Panc1 (cell line): Measurements from ENCODE around the gene ADGRV1. TPM values are rescaled to one million over a fixed set of nuclear protein-coding genes. Genes with fewer than 3 reads are reported as not detected.

Experiments used
- ATAC-seq: fragments of 200-7000 bp; cut with Tn5 transposase; 2 replicates; pipeline ENCODE4 v1.9.1; 2020; ENCODE audit warnings: mild to moderate bottlenecking, moderate library complexity
- BruUV-seq: library from RNA; stranded (reverse); fragments of 400-500 nt; replicated peaks from 2 replicates; lab custom pipeline; 2021; lab: Mats Ljungman, UMichigan
- CTCF ChIA-PET: fragments of 300-600 bp; sonication (Branson Sonifier 250); formaldehyde crosslinking; loops from one replicate; lab custom pipeline; 2022; ENCODE audit warnings: antibody characterized with exemption; lab: Charles Lee
- POLR2A ChIA-PET: fragments of 300-600 bp; sonication (Branson Sonifier 250); formaldehyde crosslinking; loops from one replicate; lab custom pipeline; 2022; ENCODE audit warnings: antibody characterized with exemption; lab: Charles Lee
- DNase-seq: peaks from one replicate; pipeline ENCODE4 v3.0.0-alpha.2; 2010; ENCODE audit warnings: low read depth, low spot score
- H3K27ac ChIP-seq: 2 replicates; pipeline ENCODE4 v1.5.1; 2011; ENCODE audit warnings: mild to moderate bottlenecking, low read length, inconsistent platforms
- H3K27me3 ChIP-seq: fragments of 200-500 bp; sonication (Bioruptor generic); 2 replicates; pipeline ENCODE4 v1.6.0; 2014; ENCODE audit warnings: low read length, inconsistent platforms; ENCODE audit not compliant: control insufficient read depth, insufficient read depth
- H3K36me3 ChIP-seq: fragments of 200-500 bp; sonication (Bioruptor generic); 2 replicates; pipeline ENCODE4 v1.5.1; 2014; ENCODE audit warnings: inconsistent platforms, mild to moderate bottlenecking, low read length, moderate library complexity; ENCODE audit not compliant: control insufficient read depth, insufficient read depth
- H3K4me1 ChIP-seq: 2 replicates; pipeline ENCODE4 v1.5.1; 2011; ENCODE audit warnings: inconsistent platforms, mild to moderate bottlenecking, low read length, moderate library complexity; ENCODE audit not compliant: control insufficient read depth, insufficient read depth
- H3K4me3 ChIP-seq, 2 experiments: 2 replicates each; pipeline ENCODE4 v1.5.1; 2011 to 2012; ENCODE audit warnings: low read depth in 2 of 2, low read length in 2 of 2, mild to moderate bottlenecking in 2 of 2, inconsistent platforms in 1 of 2, moderate library complexity in 1 of 2
- H3K9me3 ChIP-seq: fragments of 200-500 bp; sonication (Bioruptor generic); 2 replicates; pipeline ENCODE4 v1.5.1; 2014; ENCODE audit warnings: low read depth, mild to moderate bottlenecking, inconsistent platforms, low read length, moderate library complexity; ENCODE audit not compliant: control insufficient read depth, insufficient read depth
- CTCF ChIP-seq: fragments of 450-650 bp; IDR thresholded peaks from 2 replicates; pipeline ENCODE4 v1.5.1; 2017; ENCODE audit warnings: mild to moderate bottlenecking
- POLR2AphosphoS5 ChIP-seq: IDR thresholded peaks from 2 replicates; pipeline ENCODE4 v1.6.1; 2012; ENCODE audit warnings: mild to moderate bottlenecking, low read depth, low read length, moderate library complexity
- REST ChIP-seq, 2 experiments: IDR thresholded peaks; 2 replicates each; pipeline ENCODE4 v1.6.1; 2011 to 2012; ENCODE audit warnings: low read depth in 2 of 2, control low read depth in 1 of 2, low read length in 1 of 2, mild to moderate bottlenecking in 1 of 2, moderate library complexity in 1 of 2; ENCODE audit not compliant: insufficient read depth in 1 of 2
- SIN3A ChIP-seq: IDR thresholded peaks from 2 replicates; pipeline ENCODE4 v1.6.1; 2012; ENCODE audit warnings: low read depth, mild to moderate bottlenecking, low read length, moderate library complexity, borderline replicate concordance; ENCODE audit not compliant: insufficient read depth
- TCF7L2 ChIP-seq: IDR thresholded peaks from 2 replicates; pipeline ENCODE4 v1.6.1; 2011; ENCODE audit warnings: mild to moderate bottlenecking, low read depth, low read length, inconsistent platforms
- in situ Hi-C: cut with HindIII; loops from 2 replicates; pipeline ENCODE4 v1.10.0; 2016; ENCODE audit warnings: low sequenced_read_pairs, low pct_unique_long_range_greater_than_20kb
- intact Hi-C: fragments of 100-400 bp; cut with micrococcal nuclease; formaldehyde crosslinking; loops from one replicate; pipeline ENCODE4 v1.10.0; 2022; ENCODE audit not compliant: unreplicated experiment
- total RNA-seq: library from RNA; stranded (reverse); gene quantifications from one replicate; pipeline ENCODE4 v1.2.1, GENCODE V29; 2021; ENCODE audit not compliant: unreplicated experiment

The ADGRV1 gene
- total RNA-seq, 1 experiment from 2014 or later: 0.49 TPM

GRCh38 chr5:90700299-90700698 is 141.7 kb downstream of the ADGRV1 start:
- no peak for TF ChIP-seq POLR2AphosphoS5
- TF ChIP-seq SIN3A: no peak
- no peak for TF ChIP-seq TCF7L2
- TF ChIP-seq REST (IDR thresholded peaks at IDR 0.05; ENCODE audit: insufficient read depth in 1 of 2, low read depth in 2 of 2, low read length in 1 of 2): no peak
- no peak for TF ChIP-seq CTCF

GRCh38 chr5:90703932-90704331 is 145.3 kb downstream of the ADGRV1 start:
- Histone ChIP-seq H3K9me3 (no peaks in the 10 kb centered on the region), H3K4me3 (no peak overlapping the region), H3K36me3 (no peaks in the 10 kb centered on the region), H3K27me3 (peaks cover 30% of the 10 kb centered on the region), H3K4me1 (no peaks in the 10 kb centered on the region), H3K27ac (no peak overlapping the region)
- intact Hi-C loops (no loop called here), in situ Hi-C loops (no loop called here)
- BruUV-seq: no TSS peak
- TF ChIP-seq CTCF (no peak), REST (IDR thresholded peaks at IDR 0.05; ENCODE audit: insufficient read depth in 1 of 2, low read depth in 2 of 2, low read length in 1 of 2) (no peak), SIN3A (no peak), TCF7L2 (no peak), POLR2AphosphoS5 (no peak)
- ATAC-seq (no peak), DNase-seq (no peak)
- CTCF ChIA-PET: no interaction called here
- POLR2A ChIA-PET: no interaction called here

More at GRCh38 chr5:90700299-90700698, 141.7 kb downstream of the ADGRV1 start:
- no peak overlapping the region for H3K27ac ChIP-seq
- ChIA-PET CTCF (no interaction called here), POLR2A (no interaction called here)
- H3K36me3 ChIP-seq: no peaks in the 10 kb centered on the region
- H3K9me3 ChIP-seq: no peaks in the 10 kb centered on the region
- no peaks in the 10 kb centered on the region for H3K4me1 ChIP-seq
- intact Hi-C loops: no loop called here
- no peak overlapping the region for H3K4me3 ChIP-seq
- BruUV-seq: no TSS peak
- peaks cover 38% of the 10 kb centered on the region for H3K27me3 ChIP-seq
- in situ Hi-C loops: no loop called here
- ATAC-seq (no peak), DNase-seq (no peak)
